ENCODE results near the gene THOC6. TPM values are rescaled to one million over a fixed set of nuclear protein-coding genes. Genes with fewer than 3 reads are reported as not detected.

The THOC6 gene
- 21.3 TPM for total RNA-seq

DNA sequence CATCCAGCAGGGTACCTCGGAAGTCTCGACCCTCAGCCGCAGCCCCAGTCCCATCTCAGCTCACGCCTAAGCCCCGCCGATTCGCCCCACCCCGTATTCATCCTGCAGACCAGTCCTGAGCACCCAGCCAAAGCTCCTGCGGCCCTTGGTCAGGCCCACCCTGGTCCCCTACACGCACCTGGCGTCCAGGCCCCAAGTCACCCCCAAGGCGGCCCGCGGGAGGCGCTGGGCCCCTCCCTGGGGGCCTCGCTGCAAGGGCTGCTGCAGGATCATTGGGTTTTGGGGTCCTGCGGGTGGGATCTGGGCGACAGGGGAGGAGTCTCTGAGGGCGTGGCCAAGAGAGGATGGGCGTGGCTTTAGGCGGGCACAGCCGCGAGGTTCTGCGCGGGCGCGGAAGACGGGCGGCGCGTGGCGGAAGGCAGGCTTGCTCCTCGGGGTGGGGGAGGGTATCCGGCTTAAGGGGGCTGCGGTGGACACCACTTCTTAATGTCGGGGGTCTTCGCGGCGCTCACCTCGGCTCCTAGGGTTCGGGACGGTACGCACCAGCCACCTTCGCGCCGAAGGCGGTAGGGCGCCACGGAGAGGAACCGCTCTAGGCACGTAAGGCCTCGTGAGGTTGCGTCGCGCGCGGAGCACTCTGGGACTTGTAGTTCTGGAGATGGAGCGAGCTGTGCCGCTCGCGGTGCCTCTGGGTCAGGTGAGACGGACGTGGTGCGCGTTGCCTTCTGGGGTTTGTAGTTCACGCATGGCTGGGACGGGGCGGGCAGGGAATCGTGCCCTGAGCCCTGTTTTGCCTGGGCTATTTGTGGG lies at the start of gene THOC6, which contains the start of gene HCFC1R1:
TSS of gene THOC6 (plus strand) at position 367 of the 810 bp plus-strand sequence. CDS start at position 659, 292 bp downstream.
TSS of gene HCFC1R1 (minus strand) at position 274 of the 810 bp plus-strand sequence. CDS start at position 273, 1 bp downstream.
- peak; percentile 69 for ATAC-seq

DNA sequence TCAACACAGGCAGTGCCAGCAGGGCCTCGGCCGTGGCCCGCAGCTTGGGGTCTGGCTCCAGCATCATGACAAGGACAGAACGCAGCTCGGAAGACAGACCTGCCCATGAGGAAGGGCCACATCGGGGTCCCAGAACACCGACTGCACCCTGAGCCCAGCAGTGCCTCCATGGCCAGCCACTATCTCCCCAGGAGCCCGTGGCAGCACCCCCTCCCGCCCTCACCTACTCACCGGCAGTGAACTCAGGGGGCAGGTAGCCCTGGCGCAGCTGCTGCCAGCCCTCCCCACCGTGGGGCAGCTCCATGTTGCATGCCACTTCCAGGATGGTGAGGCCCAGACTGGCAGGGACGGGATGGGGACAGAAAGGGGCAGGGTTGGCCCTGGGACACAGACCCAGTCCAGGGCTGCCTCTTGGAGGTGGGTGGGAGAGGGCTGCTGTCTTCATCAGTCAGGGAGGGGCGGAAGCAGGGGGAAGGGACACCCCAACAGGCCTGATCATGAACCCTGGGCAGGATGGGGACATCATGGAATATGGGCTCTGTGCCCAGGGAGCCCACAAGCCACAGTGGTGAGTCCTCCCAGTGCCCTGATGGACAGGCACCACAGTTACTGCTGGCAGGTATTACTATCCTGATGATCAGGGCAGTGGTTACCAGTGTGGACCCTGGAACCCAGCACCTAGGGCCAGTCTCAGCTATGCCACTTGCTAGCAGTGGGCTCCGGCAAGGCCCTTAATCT lies 49.3 kb upstream of the THOC6 start:
- ATAC-seq, result no peak

DNA sequence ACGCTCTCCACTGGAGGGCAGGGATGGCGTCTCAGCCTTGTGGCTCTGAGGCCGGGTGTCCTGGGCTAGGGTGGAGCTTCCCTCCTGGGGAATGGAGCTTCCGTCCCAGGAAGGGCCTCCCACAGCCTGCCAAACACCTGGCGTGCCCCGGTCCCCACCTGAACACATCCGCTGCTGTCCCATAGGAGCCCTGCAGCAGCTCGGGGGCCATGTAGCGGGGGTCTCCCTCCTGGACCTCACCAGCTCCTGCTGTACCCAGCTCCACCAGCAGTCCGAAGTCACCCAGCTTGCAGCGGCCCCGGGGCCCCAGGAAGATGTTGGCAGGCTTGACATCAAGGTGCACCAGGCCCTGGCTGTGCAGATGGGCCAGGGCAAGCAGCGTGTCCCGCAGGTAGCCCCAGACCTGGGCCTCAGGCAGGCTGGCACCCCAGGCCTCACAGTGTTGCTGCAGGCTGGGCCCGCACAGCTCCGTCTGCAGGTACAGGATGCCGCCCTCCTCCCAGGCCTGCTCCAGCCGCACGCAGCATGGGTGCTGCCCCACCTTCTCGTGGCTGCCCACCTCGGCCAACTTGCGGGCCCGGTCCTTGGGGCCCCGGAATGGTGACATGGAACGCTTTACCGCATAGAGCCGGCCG lies 48.6 kb upstream of the THOC6 start:
- ATAC-seq, result no peak

DNA sequence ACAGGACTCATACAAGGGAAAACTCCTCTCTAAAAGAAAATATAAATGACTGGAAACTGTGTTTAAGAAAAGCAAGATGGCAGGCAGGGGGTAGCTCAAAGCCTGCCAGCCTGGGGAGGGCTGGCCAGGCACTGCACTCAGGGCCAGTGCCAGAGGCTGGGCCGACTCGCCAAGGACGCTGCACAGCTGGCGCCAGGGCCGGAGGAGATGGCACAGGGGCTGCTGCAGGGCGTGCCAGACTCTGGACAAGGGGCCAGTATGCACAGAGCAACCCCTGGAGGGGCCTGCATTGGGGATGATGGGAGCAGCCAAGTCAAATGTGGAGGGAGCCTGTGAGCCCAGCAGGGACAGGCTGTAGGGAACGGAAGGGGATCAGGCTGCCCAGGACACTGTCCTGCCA lies 47.6 kb upstream of the THOC6 start:
- no peak for ATAC-seq

DNA sequence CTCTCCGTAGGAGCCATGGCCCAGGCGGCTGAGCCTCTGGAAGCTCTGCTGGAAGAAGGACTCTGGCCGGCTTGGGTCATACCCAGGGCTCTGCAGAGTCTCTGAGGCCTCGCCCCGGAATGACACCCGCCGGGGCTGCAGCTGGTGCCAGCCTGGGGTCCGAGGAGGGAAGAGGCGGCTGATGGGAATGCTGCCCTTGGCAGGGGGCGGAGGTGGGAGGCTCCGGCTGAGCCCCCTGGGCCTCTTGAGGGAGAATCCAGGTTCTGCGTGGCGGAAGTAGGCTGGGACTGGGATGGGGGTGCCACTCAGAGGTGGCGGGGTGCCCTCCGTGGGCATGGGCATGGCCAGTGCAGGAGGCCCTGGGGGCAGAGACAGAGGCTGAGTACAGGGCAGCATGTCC lies 47.2 kb upstream of the THOC6 start:
- ATAC-seq, result no peak

DNA sequence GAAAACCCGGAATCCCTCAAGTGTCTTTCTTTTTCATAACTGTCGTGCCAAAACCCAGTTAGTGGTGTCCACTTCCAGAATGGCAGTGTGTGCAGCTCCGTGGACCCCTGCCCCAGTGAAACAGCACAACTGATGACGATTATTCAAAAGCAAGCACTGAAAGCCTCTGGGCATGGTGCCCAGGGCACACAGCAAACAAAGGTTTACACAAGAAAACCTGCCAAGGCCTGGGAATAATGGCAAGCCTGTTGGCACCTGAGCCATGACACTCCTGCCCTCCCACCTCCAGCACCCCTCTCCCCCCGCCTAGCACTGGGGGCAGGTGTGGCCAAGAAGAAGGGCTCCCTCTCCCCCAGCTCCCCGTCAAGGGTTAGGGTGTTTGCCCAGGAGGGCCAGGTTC lies 46.4 kb upstream of the THOC6 start:
- no peak for ATAC-seq

DNA sequence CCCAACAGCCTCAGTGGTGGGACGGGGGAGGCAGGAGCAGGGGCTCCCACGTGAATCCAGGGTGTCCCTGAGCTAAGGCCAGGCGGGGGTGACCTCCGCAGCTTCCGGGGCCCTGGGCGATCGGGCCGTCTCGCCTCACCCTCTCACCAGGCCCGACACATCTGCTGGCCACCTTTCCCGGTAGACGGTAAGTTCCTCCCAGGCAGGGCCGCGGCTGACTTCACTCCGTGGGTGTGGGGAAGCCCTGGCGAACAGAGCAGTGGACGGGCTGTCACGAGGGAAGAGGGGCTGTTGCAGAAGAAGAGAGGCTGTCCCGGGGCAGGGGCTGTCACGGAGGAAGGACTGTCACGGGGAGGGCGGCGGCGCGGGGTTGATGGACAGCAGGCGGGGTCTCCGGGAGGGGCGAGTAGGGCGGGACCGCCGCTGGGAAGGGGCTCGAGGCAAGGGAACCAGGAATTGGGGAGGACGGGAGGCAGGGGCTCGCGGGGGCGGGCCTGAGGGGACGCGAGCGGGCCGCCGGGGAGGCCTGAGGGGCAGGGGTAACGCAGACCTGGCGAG lies 44.1 kb upstream of the THOC6 start:
- ATAC-seq, result peak; percentile 3

DNA sequence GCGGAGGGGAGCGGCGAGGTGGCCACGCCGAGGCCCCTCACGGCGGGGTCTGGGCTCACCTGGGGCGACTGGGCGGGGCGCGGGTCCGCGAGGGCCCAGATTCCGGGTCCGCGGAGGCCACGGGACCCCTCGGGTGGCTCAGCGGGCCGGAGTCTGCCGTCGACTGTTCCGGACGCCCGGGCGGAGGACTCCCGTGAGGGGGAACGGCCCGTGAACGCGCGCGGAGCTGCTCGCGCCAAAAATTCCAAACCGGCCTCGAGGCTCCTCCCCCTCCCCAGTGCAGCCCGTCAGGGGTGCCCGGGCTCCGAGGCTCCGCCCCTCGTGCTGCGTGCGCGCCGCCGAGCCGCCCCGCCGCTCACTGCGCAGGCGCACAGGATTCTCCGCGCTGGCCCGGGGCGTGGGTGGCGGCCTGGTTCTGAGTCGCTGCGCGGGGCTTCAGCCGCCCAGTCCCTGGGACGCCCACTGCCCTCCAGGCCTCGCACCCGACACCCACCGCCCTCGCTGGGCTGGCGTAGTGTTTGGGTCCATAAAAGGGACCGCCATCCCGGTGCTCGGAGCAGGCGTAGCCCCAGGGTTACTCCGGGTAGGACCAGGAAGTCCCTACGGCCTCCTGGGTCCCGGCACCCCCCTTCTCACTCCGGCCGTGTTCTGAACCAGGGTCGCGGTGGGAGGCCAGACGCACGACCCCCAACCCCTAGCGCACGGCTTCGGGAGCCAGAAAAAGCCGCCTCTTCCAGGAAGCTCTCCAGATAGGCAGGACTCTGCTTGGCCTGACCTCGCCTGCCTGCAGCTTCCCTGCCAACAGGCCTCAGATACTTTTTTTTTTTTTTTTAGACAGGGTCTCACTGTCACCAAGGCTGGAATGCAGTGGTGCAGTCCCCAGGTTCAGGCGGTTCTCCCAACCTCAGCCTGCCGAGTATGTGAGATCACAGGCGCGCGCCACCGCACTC lies 43.3 kb upstream of the THOC6 start, which contains the start of gene PKMYT1:
TSS of gene PKMYT1 (minus strand) at position 220 of the 950 bp plus-strand sequence. CDS start 789 bp downstream, outside the sequence.
- ATAC-seq, result peak; percentile 84

DNA sequence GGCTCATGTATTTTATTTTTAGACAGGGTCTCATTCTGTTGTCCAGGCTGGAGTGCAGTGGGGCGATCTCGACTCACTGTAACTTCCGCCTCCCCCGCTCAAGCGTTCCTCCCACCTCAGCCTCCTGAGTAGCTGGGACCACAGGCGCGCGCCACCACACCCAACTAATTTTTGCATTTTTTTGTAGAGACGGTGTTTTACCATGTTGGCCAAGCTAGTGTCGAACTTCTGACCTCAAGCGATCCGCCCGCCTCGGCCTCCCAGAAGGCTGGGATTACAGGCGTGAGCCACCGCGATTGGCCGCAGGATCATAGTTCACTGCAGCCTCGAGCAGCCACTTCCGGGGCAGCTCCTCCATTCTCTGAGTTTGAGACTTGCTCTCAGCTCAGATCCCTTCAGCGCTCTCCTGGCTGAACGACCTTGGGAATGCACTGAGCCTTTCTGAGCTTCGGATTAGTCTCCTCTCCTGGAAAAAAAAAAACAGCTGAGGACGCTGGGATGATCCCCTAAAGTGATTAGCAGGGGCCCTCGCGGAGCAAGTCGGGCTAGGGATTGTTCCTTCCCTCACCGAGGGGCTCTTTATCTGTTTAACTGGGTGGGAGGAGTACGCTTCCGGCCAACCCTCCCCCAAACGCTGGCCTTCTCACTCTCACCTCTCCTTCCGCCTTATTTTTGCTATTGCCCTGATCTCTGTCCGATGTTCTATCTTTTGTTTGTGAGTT lies 42.5 kb upstream of the THOC6 start:
- no peak for ATAC-seq

DNA sequence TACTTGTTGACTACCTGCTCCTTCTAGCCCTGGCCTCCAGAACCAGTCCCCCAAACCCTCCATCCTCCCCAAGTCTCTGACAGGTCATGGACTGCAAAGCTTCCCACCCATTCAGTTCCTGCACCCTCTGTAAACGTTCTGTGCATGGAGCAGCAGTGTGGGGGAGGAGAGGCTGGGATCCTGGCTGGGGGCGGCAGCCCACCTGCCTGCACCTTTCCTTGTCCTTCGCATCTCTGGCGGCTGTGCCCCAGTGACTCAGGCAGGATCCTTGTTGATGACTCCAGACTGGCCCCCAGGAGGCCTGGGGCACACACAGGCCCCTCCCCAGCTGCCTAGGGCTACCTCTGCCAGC lies 42.0 kb upstream of the THOC6 start:
- ATAC-seq, result no peak

DNA sequence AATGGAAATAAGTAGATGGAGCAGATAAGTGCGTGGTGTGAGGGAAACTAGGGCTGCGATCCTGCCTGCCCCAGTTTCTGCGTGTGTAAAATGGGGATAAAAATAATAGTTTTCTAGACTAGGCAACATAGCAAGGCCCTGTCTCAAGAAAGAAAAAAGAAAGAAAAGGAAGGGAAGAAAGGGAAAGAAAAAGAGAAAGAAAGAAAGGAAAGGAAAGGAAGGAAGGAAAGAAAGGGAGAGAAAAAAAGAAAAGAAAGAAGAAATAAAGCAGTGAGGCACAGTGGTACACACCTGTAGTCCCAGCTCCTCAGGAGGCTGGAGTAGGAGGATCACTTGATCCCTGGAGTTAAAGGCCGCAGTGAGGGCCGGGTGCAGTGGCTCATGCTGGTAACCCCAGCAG lies 41.4 kb upstream of the THOC6 start:
- ATAC-seq, result no peak

DNA sequence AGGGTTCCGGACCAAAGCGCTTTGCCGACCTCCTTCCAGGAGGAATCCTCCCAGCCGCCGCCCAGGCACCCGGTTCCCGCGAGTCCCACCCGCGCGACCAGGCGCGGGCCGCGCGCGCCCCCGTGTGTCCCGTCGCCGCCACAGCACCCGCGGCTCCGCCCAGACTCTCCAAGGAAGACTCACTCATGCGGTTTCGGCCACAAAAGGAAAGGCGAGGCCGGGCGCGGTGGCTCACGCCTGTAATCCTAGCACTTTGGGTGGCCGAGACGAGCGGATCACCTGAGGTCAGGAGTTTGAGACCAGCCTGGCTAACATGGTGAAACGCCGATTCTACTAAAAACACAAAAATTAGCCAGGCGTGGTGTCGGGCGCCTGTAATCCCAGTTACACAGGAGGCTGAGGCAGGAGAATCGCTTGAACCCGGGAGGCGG lies 40.1 kb upstream of the THOC6 start:
- ATAC-seq, result peak; percentile 69

DNA sequence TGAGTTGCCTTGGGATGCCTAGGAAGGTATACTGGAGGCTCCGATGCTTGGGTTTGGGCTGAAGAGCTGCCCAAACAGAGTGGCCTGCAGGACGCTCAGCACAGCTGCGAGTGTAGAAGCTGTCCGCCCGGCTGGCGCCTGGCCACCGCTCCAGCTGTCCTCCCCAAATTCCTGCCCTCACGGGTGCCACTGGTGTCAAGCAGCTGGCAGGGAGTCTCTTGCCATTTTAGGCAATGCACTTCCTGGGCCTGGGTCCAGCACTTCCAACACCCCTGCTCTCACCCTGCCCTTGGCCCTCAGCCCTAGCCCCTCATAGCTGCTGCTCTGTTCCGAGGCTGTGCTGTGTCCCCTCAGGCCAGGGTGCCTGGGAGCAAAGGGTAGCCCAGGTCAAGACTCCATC lies 38.4 kb upstream of the THOC6 start:
- no peak for ATAC-seq

DNA sequence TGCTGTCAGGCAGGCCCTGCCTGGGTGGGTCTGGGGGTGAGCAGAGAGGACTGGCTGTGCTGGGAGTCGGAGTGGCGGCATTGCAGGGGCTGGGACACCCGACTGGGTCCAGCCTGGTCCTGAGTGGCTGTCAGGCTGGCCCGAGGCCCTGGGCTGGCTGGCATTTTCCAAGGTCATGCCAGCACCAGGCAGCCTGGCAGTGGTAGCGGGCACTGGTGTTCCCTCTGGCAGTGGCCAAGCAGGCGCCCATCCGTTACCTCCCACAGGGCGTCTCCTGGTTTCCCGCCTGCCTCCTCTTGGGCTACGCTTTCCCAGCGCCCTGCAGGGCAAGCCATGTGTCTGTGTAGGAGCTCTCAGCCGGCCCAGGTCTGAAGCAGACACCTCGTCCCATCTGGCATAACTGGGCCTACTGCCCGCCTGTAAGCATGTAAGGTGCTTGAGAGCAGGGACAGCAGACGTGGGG lies 37.9 kb upstream of the THOC6 start:
- peak; percentile 1 for ATAC-seq

DNA sequence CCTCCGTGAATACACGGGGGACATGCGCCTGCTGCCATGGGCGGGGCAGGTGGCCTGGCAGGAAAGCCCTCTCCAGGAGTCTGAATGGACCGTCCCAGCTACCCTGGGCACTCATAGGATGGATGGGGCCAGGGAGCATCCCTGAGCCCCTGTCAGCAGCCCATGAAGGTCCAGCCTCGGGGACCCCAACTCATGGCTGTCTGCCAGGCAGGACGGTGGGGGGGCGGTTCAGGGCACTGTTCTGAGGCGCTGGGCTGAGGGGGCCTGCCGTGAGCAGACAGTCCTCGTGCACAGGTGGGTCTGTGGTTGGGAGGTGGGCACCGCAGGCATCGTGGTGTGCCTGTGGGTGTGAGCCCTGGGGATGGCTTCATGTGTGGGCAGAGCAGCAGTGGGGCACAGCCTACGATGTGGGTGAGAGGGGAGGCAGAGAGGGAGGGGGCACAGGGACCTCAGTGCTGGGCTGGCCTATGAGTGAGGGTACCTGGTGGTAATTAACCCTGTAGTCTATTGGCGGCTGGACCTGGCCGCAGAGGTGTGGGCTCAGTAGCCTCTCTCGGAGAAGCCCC lies 37.1 kb upstream of the THOC6 start:
- no peak for ATAC-seq

DNA sequence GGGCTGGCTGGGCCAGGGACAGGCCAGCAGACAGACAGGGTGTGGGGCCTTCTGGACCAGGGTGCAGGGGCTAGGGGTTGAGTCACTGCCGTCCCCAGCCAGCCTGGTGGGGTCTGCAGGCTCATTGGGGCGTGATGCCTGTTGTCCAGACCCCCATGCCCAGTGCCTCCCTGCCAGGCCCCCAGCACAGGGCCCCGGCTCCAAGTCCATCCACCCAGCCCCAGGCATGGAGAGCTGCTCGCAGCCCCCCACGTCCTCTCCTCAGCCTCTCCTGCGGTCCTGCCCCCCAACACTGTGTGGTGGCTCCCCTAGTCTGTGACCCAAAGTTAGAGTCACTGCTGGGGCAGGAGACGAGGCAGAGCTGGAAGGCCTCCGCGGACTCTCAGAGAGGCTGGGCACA lies 36.5 kb upstream of the THOC6 start:
- no peak for ATAC-seq

DNA sequence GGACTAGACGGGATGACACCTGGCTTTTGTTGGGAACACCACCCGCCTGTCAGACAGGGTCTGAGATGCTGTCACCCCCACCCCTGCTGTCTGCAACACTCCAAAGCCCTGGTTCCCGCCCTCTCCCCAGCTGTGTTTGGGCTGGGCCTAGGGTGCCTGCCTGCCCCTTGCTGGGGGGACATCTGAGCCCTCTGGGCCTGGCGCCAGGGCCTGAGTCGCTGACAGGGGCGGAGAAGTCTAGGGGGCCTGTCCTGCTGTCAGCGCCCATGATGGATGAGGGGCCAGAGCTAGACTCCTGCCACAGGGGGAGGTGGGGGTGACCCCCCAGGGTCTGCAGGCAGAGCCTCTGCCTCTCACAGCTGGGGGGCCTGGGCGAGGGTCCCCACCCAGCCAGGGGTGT lies 36.0 kb upstream of the THOC6 start:
- no peak for ATAC-seq

DNA sequence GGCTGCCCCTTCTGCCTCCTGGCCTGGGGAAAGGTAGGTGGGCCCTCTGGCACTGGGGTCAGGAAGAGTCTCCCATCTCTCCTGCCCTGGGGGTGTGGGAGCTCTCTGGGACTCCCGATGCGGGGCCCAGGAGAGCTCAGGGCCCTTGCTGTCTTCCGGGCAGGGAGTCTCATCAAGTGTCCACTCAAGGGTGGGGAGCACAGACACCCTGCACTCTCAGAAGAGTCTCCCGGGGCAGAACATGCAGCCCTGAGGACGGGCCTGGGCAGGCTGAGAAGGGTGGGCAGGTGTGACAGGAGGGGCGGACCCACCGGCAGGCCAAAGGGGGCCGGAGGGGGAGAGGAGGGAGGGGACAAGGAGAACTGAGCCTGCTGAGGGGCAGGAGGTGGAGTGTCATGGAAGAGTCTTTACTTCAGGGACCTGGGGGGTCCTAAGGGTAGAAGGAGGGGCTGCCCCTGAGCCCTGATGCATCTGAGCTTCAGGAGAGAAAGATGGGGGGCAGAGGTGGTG lies 35.2 kb upstream of the THOC6 start:
- no peak for ATAC-seq

DNA sequence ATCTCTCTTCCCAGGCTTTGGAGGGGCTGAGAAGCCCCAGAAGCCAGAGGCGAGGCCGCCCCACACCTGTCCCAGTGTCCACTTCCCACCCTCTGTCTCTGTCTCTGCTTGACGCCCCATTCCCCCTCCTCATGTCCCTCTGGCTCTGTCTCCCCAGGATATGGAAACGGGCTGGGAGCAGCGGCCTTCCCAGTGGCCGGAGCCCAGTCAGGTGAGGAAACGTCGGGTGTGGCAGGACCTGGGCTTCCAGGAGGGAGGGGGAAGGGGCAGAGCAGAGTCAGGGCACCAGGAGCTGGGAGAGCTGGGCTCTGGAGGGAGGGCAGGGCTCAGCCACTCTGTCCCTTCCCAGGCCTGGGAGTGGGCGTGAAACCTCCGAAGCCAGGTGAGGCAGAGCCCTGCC lies 32.9 kb upstream of the THOC6 start:
- no peak for ATAC-seq

DNA sequence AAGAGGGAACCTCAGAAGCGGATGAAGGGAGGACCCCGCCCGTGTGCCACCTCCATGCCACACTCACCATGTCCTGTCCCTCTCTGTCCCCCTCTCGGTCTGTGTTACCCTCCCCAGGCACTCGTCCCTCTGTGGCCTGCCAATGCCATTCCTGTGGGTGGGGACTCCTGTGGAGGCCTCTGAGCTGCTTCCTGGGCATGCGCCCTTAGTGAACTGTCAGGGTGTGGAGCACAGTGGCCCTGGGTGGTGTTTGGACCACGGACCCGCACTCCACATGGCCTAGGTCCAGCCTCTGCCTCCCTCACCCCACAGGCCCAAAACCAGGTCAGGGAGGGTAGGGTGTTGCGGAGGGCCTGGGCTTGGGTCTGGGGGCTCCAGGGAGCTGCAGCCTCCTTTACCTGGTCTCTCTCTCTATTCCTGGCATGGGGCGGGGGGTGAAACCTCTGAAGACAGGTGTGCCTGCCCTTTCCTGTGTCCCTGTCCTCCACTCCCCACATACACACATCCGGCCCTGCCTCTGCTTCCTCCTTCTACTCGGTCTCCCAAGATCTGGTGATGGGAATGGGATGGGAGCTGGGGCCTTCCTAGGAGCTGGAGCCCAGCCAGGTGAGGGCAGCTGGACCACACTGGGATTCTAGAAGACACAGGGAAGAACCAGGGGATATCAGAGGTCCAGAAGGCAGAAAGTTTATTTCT lies 32.1 kb upstream of the THOC6 start:
- no peak for ATAC-seq
